ENCODE measurements around the gene SPEN. TPM values are rescaled to one million over a fixed set of nuclear protein-coding genes. Genes with fewer than 3 reads are reported as not detected.

Gene SPEN
- total RNA-seq, 4 donors from 2014 or later = 18.8 to 104 (median 73.8) TPM

GRCh38 chr1:15934211-15935055 is 86.9 kb downstream of the SPEN start:
- H3K36me3 ChIP-seq = no peaks in the 10 kb centered on the region
- no peak overlapping the region for H3K27ac ChIP-seq
- no peak for DNase-seq
- no peak for TF ChIP-seq CTCF (IDR thresholded peaks at IDR 0.05)
- no peak for TF ChIP-seq POLR2A (IDR thresholded peaks at IDR 0.05)
- no peaks in the 10 kb centered on the region for H3K4me1 ChIP-seq
- intact Hi-C loops (cut with DNase I; ENCODE audit: low total_unique reads) = no loop called here
- no peaks in the 10 kb centered on the region for H3K27me3 ChIP-seq
- no peaks in the 10 kb centered on the region for H3K9me3 ChIP-seq
- no peak overlapping the region for H3K4me3 ChIP-seq

DNA sequence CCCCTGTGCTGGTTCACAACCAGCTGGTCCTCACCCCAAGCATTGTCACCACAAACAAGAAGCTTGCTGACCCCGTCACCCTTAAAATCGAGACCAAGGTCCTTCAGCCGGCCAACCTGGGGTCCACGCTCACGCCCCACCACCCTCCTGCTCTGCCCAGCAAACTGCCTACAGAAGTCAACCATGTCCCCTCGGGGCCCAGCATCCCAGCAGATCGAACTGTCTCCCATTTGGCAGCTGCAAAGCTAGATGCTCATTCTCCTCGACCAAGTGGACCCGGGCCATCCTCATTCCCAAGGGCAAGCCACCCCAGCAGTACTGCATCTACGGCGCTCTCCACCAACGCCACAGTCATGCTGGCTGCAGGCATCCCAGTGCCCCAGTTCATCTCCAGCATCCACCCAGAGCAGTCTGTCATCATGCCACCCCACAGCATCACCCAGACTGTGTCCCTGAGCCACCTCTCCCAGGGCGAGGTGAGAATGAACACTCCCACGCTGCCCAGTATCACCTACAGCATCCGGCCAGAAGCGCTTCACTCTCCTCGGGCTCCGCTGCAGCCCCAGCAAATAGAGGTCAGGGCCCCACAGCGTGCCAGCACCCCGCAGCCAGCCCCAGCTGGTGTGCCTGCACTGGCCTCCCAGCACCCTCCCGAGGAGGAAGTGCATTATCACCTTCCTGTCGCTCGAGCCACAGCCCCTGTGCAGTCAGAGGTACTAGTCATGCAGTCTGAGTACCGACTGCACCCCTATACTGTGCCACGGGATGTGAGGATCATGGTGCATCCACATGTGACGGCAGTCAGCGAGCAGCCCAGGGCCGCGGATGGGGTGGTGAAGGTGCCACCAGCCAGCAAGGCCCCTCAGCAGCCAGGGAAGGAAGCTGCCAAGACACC is 87.8 kb downstream of the SPEN start:
- intact Hi-C loops (cut with DNase I; ENCODE audit: low total_unique reads) = no loop called here
- Histone ChIP-seq H3K4me1 (no peaks in the 10 kb centered on the region), H3K27ac (no peak overlapping the region), H3K9me3 (no peaks in the 10 kb centered on the region), H3K4me3 (no peak overlapping the region), H3K36me3 (no peaks in the 10 kb centered on the region), H3K27me3 (no peaks in the 10 kb centered on the region)
- TF ChIP-seq POLR2A (IDR thresholded peaks at IDR 0.05) (no peak), CTCF (IDR thresholded peaks at IDR 0.05) (no peak)
- no peak for DNase-seq

DNA sequence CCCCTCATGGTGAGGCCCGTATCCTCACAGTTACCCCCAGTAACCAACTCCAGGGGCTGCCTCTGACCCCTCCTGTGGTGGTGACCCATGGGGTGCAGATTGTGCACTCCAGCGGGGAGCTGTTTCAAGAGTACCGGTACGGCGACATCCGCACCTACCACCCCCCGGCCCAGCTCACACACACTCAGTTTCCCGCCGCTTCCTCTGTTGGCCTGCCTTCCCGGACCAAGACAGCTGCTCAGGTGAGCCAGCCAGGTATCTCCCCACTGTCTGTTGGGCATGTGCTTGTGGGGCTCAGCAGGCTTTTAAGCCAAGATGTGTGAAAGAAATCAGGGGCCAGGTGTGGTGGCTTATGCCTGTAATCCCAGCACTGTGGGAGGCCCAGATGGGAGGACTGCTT is 88.5 kb downstream of the SPEN start:
- no peak for DNase-seq
- Histone ChIP-seq H3K9me3 (no peaks in the 10 kb centered on the region), H3K27ac (no peak overlapping the region), H3K4me3 (no peak overlapping the region), H3K36me3 (no peaks in the 10 kb centered on the region), H3K27me3 (no peaks in the 10 kb centered on the region), H3K4me1 (no peaks in the 10 kb centered on the region)
- intact Hi-C loops (cut with DNase I; ENCODE audit: low total_unique reads) = no loop called here
- no peak for TF ChIP-seq POLR2A (IDR thresholded peaks at IDR 0.05)
- TF ChIP-seq CTCF (IDR thresholded peaks at IDR 0.05) = no peak

- Histone ChIP-seq H3K27ac (peak overlapping the region in 1 of 2 donors; percentile 4), H3K9me3 (no peaks in the 10 kb centered on the region), H3K4me1 (no peaks in the 10 kb centered on the region), H3K27me3 (no peaks in the 10 kb centered on the region), H3K36me3 (no peaks in the 10 kb centered on the region), H3K4me3 (no peak overlapping the region)
- no peak for TF ChIP-seq CTCF (IDR thresholded peaks at IDR 0.05)
- TF ChIP-seq POLR2A (IDR thresholded peaks at IDR 0.05) = no peak
- intact Hi-C loops (cut with DNase I; ENCODE audit: low total_unique reads) = no loop called here
- no peak for DNase-seq
Observed at GRCh38 chr1:15937146-15937545, 89.6 kb downstream of the SPEN start.

GRCh38 chr1:15937706-15938168 is 90.2 kb downstream of the SPEN start:
- Histone ChIP-seq H3K27me3 (no peaks in the 10 kb centered on the region), H3K4me1 (no peaks in the 10 kb centered on the region), H3K27ac (peak overlapping the region in 1 of 2 donors; percentile 4), H3K4me3 (no peak overlapping the region), H3K9me3 (no peaks in the 10 kb centered on the region), H3K36me3 (no peaks in the 10 kb centered on the region)
- intact Hi-C loops (cut with DNase I; ENCODE audit: low total_unique reads) = no loop called here
- TF ChIP-seq POLR2A (IDR thresholded peaks at IDR 0.05) = no peak
- TF ChIP-seq CTCF (IDR thresholded peaks at IDR 0.05) = no peak
- no peak for DNase-seq

All from uterus (tissue), 4 donors.